KG1 (cell line): ENCODE data around the gene OR1I1.
A peak's percentile ranks its signal among the peaks of the same experiment; 100 is the strongest.

Source experiments
- DNase-seq: peaks from one replicate; lab custom pipeline; 2025; lab: John Stamatoyannopoulos, UW

Gene OR1I1

GRCh38 chr19:15118789-15119494 lies 36.9 kb downstream of the OR1I1 start:
- DNase-seq = no peak

GRCh38 chr19:15120135-15121026 lies 38.4 kb downstream of the OR1I1 start:
- no peak for DNase-seq

GRCh38 chr19:15122331-15123030 lies 40.5 kb downstream of the OR1I1 start:
- no peak for DNase-seq

GRCh38 chr19:15123031-15123890 lies 41.2 kb downstream of the OR1I1 start:
- no peak for DNase-seq

- DNase-seq = no peak
These were observed 41.9 kb downstream of the OR1I1 start for GRCh38 chr19:15123900-15124299.

GRCh38 chr19:15124572-15125231 lies 42.7 kb downstream of the OR1I1 start:
- DNase-seq = no peak

GRCh38 chr19:15125232-15126067 lies 43.4 kb downstream of the OR1I1 start:
- DNase-seq = peak; percentile 98

- no peak for DNase-seq
These were observed 44.3 kb downstream of the OR1I1 start for GRCh38 chr19:15126131-15126910.

- no peak for DNase-seq
These were observed 46.3 kb downstream of the OR1I1 start for GRCh38 chr19:15128162-15128770.

- no peak for DNase-seq
These were observed 48.0 kb downstream of the OR1I1 start for GRCh38 chr19:15129856-15130585.

- no peak for DNase-seq
These were observed 54.4 kb downstream of the OR1I1 start for GRCh38 chr19:15136234-15136954.

GRCh38 chr19:15137777-15138176 lies 55.8 kb downstream of the OR1I1 start:
- no peak for DNase-seq

- no peak for DNase-seq
These were observed 56.4 kb downstream of the OR1I1 start for GRCh38 chr19:15138427-15138826.

GRCh38 chr19:15141143-15141542 lies 59.1 kb downstream of the OR1I1 start:
- no peak for DNase-seq

- DNase-seq = no peak
These were observed 60.3 kb downstream of the OR1I1 start for GRCh38 chr19:15142313-15142712.
